NB4 (cell line): ENCODE measurements around the gene RNF31.

Source experiments
- CTCF ChIP-seq: IDR thresholded peaks from one replicate; pipeline ENCODE4 v1.5.1; 2012; ENCODE audit warnings: low read depth, low read length
- MAX ChIP-seq: IDR thresholded peaks from 2 replicates; pipeline ENCODE4 v1.6.1; 2011; ENCODE audit warnings: low read depth, low read length
- MYC ChIP-seq: IDR thresholded peaks from 2 replicates; pipeline ENCODE4 v1.6.1; 2011; ENCODE audit warnings: low read depth, low read length

GRCh38 chr14:24179294-24179960, 32.1 kb downstream of the RNF31 start:
- TF ChIP-seq MAX (no peak), CTCF (no peak), MYC (no peak)
